NCI-H1048 (cell line): Measurements from ENCODE around the gene ANKRD12.
"Not testable (repeated sequence)": the region's sequence is repeated elsewhere in the genome, so short reads cannot be mapped to it uniquely, and the experiment has no call there.

Experiments used
- DNase-seq: peaks from one replicate; lab custom pipeline; 2025; lab: John Stamatoyannopoulos, UW

Gene ANKRD12

GRCh38 chr18:9146224-9146623 is 9.6 kb downstream of the ANKRD12 start:
- no peak for DNase-seq

DNA sequence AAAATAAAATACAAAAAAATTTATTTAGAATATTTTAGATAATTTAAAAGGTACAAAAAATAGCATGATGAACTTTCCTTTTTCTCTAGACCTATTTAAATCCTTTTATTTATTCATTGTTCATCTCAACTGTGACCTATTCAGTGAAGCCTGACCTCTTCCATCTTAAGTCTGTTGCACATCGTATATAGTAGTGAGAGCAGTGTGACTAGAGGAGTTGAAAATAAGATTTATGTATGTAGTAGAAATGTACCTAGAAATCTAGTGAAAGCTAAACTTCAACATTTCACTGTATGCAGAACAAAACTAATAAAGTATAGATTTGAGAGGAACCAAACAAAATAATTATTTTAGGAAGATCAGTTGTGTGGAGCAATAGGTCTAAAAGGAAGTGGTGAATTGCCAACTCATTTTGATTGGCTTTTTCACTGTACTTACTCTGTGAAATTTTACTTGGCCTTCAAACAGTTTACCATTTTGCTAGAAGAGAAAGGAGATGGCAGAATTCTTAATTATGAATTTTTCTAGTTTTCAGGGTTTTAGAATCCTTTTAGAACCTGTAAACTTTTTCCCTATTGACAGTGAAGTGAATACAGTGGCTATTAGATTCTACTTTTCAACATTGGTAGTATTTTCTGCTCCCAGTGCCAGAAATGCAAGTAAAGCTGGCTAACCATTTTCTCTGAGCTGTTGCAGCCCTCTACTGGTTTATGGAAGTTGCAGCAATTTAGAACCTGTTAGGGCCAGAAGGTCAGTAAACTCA is 11.0 kb downstream of the ANKRD12 start:
- DNase-seq = no peak

- DNase-seq = no peak
These were observed 11.6 kb downstream of the ANKRD12 start for GRCh38 chr18:9148203-9148552.

GRCh38 chr18:9150121-9150520 is 13.5 kb downstream of the ANKRD12 start:
- no peak for DNase-seq

DNA sequence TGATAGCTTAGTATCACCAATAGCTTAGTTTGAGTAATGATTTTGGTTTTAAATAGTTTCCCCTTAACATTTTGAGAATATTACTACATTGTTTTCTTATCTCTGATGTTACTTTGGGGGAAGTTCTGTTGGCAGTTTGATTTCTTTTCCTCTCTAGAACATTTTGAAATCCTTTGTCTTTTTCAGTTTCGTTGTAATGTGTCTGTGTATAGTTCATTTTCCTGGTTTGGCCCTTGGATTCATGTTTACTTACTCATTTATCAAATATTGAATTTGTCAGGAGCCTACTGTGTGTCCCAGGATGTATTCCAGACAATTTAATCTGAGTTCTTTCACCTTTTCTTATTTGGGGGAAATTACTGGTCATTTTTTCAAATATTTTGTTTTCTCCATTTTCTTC is 16.7 kb downstream of the ANKRD12 start:
- no peak for DNase-seq

DNA sequence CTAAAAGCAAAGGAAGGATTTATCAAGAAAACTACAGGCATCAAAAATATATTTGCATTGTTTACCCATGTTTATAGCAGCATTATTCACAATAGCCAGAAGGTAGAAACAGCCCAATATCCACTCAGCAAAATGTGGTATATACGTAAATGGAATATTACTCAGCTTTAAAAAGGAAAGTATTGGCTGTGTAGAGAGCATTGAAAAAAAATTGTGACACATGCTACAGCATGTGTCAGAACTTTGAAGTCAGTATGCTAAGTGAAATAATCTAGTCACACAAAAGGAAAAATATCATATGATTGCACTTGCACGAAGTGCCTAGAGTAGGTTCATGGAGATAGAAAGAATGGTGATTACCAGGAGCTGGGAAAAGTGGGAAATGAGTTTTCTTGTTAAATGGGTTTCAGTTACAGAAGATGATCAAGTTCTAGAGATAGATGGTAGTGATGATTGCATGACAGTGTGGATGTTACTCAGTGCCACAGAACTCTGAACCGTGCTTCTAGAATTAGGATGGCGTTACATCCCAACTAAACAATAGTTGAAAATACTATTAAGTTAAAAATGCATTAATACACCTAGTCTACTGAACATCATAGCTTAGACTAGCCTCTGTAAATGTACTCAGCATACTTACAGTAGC is 20.1 kb downstream of the ANKRD12 start:
- DNase-seq = no peak

- no peak for DNase-seq
These were observed 21.2 kb downstream of the ANKRD12 start for GRCh38 chr18:9157806-9158205.

DNA sequence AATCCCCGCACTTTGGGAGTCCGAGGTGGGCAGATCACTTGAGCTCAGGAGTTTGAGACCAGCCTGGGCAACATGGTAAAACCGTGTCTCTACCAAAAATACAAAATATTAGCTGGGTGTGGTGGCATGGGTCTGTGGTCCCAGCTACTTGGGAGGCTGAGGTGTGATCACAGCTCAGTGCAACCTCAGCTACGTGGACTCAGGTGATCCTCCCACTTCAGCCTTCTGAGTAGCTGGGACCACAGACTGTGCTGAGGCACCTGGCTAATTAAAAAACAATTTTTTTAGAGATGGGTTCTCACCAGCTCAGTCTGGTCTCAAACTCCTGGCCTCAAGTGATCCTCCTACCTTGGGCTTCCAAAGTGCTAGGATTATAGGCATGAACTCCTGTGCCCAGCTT is 23.4 kb downstream of the ANKRD12 start:
- no peak for DNase-seq

DNA sequence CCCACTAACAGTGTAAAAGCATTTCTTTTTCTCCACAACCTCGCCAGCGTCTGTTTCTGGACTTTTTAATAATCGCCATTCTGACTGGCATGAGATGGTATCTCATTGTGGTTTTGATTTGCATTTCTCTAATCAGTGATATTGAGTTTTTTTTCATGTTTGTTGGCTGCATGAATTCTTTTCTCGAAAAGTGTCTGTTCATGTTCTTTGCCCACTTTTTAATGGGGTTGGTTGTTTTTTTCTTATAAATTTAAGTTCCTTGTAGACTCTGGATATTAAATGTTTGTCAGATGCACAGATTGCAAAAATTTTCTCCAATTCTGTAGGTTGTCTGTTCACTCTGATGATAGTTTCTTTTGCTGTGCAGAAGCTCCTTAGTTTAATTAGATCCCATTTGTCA is 26.1 kb downstream of the ANKRD12 start:
- DNase-seq = not testable (repeated sequence)

- not testable (repeated sequence) for DNase-seq
These were observed 27.6 kb downstream of the ANKRD12 start for GRCh38 chr18:9164149-9164548.

DNA sequence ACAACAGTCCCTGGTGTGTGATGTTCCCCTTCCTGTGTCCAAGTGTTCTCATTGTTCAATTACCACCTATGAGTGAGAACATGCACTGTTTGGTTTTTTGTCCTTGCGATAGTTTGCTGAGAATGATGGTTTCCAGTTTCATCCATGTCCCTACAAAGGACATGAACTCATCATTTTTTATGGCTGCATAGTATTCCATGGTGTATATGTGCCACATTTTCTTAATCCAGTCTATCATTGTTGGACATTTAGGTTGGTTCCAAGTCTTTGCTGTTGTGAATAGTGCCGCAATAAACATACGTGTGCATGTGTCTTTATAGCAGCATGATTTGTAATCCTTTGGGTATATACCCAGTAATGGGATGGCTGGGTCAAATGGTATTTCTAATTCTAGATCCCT is 29.3 kb downstream of the ANKRD12 start:
- DNase-seq = not testable (repeated sequence)

- not testable (repeated sequence) for DNase-seq
These were observed 32.9 kb downstream of the ANKRD12 start for GRCh38 chr18:9169515-9169914.

- DNase-seq = not testable (repeated sequence)
These were observed 35.3 kb downstream of the ANKRD12 start for GRCh38 chr18:9171919-9172318.

DNA sequence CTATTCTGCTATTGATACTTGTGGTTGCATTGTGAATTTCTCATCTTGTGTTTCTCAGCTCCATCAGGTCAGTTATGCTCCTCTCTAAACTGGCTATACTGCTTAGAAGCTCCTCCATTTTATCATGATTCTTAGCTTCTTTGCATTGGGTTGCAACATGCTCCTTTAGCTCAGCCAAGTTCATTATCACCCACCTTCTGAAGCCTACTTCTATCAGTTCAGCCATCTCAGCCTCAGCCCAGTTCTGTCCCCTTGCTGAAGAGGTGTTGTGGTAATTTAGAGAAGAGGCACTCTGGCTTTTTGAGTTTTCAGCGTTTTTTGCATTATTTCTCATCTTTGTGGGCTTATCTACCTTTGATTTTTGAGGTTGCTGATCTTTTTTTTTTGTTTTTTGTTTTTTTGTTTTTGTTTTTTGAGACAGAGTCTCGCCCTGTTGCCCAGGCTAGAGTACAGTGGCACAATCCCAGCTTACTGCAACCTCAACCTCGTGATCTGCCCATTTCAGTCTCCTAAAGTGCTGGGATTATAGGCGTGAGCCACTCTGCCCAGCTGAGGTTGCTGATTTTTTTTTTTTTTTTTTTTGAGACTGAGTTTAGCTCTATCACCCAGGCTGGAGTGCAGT is 36.0 kb downstream of the ANKRD12 start:
- no peak for DNase-seq

GRCh38 chr18:9173770-9174233 is 37.2 kb downstream of the ANKRD12 start:
- DNase-seq = no peak

- no peak for DNase-seq
These were observed 37.7 kb downstream of the ANKRD12 start for GRCh38 chr18:9174302-9174701.

DNA sequence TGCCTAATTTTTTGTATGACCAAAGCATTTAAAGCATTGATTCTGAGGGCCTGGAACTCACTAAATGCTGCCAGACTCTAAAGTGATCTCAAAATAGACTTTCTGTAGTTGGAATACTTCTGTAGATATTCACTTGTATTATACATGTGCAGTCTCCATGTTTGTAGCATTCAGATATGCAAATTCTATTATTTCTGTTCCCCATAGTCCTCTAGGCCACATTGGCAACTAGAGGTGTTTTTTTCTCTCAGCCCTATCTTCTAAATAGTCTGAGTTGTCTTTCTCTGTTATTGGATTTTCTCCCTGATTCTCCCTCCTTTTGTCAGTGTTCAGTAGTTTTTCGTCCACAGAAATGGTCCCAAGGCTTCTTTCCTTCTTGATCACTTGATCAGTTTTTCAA is 38.5 kb downstream of the ANKRD12 start:
- DNase-seq = no peak

DNA sequence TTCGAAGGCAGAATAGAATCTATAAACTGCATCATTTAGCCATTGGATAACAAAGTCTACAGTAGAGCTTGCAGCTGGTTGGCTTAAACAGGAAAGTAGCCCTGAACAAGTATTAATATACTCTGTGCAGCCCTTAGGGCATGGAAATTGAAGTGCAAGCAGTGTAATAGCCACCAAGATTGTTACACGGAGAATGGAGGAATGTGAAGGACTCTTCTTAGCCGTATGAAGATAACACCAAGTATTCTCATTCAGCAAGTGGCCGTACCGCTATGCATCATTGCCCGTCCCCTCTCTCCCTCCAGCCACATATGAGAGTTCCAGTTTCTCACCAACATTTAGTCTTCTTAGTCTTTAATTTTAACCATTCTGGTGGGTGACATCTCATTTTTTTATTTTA is 40.5 kb downstream of the ANKRD12 start:
- DNase-seq = no peak

- no peak for DNase-seq
These were observed 40.9 kb downstream of the ANKRD12 start for GRCh38 chr18:9177466-9177865.

DNA sequence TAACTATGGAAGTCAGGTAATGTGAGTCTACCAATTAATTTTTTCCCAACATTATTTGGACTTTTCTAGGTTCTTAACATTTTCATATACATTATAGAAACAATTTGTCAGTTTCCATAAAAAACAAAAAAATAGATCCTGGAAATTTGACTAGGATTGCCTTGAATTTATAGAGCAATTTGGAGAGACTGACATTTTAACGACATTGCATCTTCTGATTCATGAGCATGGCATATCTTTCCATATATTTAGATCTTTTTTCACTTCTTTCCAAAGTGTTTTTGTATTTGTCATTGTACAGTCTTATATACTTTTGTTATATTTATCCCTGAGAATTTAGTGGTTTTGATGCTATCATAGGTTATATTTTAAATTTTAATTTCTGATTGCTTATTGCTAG is 42.0 kb downstream of the ANKRD12 start:
- no peak for DNase-seq

GRCh38 chr18:9181275-9181674 is 44.7 kb downstream of the ANKRD12 start:
- no peak for DNase-seq

GRCh38 chr18:9182852-9183399 is 46.3 kb downstream of the ANKRD12 start:
- no peak for DNase-seq
